Activated CD4-positive, alpha-beta memory T cell treated with anti-CD3 and anti-CD28 coated beads for 36 hours (primary cell): Measurements from ENCODE around the gene GAGE12C. TPM values are rescaled to one million over a fixed set of nuclear protein-coding genes. Genes with fewer than 3 reads are reported as not detected.
"Not testable (repeated sequence)": the region's sequence is repeated elsewhere in the genome, so short reads cannot be mapped to it uniquely, and the experiment has no call there.

Experiments
- CTCF ChIA-PET: fragments of 350-600 bp; sonication (Branson Sonifier 250); formaldehyde crosslinking; loops from one replicate; lab custom pipeline; 2021; ENCODE audit warnings: antibody characterized with exemption, inconsistent platforms; lab: Charles Lee
- POLR2A ChIA-PET: fragments of 350-600 bp; sonication (Branson Sonifier 250); formaldehyde crosslinking; loops from one replicate; lab custom pipeline; 2021; ENCODE audit warnings: antibody characterized with exemption; lab: Charles Lee
- DNase-seq: peaks from one replicate; pipeline ENCODE4 v3.0.0-alpha.2; 2020
- H3K27ac Mint-ChIP-seq: one replicate; pipeline ENCODE4 v1.8.0; 2021; ENCODE audit warnings: mixed read lengths
- H3K27me3 Mint-ChIP-seq: one replicate; pipeline ENCODE4 v1.8.0; 2021; ENCODE audit warnings: mixed read lengths
- H3K36me3 Mint-ChIP-seq: one replicate; pipeline ENCODE4 v1.8.0; 2021; ENCODE audit warnings: mixed read lengths
- H3K4me1 Mint-ChIP-seq: one replicate; pipeline ENCODE4 v1.8.0; 2021; ENCODE audit warnings: low read depth, mixed read lengths
- H3K4me3 Mint-ChIP-seq: one replicate; pipeline ENCODE4 v1.8.0; 2021; ENCODE audit warnings: mild to moderate bottlenecking, mixed read lengths
- H3K9me3 Mint-ChIP-seq: one replicate; pipeline ENCODE4 v1.8.0; 2021; ENCODE audit warnings: mixed read lengths
- intact Hi-C: fragments of 100-400 bp; cut with micrococcal nuclease; formaldehyde crosslinking; loops from one replicate; pipeline ENCODE4 v1.15.1; 2023
- total RNA-seq, 2 experiments: library from RNA; stranded (reverse); gene quantifications; one replicate each; pipeline ENCODE4 v1.2.3, GENCODE V29; 2021

Gene GAGE12C
- total RNA-seq: not detected

- POLR2A ChIA-PET, H3K4me3 Mint-ChIP-seq, H3K36me3 Mint-ChIP-seq, H3K27me3 Mint-ChIP-seq, H3K4me1 Mint-ChIP-seq, H3K9me3 Mint-ChIP-seq, DNase-seq, intact Hi-C loops, CTCF ChIA-PET, H3K27ac Mint-ChIP-seq: not testable (repeated sequence)
Measured at GRCh38 chrX:49531877-49532276, at the start of gene GAGE12C. GAGE12C (plus strand) TSS chrX:49532177; CDS start chrX:49533332, 1,155 bp downstream.

- intact Hi-C loops, CTCF ChIA-PET, H3K27me3 Mint-ChIP-seq, POLR2A ChIA-PET, DNase-seq, H3K36me3 Mint-ChIP-seq, H3K4me1 Mint-ChIP-seq, H3K4me3 Mint-ChIP-seq, H3K9me3 Mint-ChIP-seq, H3K27ac Mint-ChIP-seq: not testable (repeated sequence)
Measured at GRCh38 chrX:49541433-49541832, 9.5 kb downstream of the GAGE12C start, which contains the start of gene GAGE12D. GAGE12D (plus strand) TSS chrX:49541733; CDS start chrX:49542888, 1,155 bp downstream.

GRCh38 chrX:49550989-49551388 lies 19.0 kb downstream of the GAGE12C start, which contains the start of gene GAGE12E:
GAGE12E (plus strand) TSS chrX:49551289; CDS start chrX:49552444, 1,155 bp downstream.
- intact Hi-C loops, H3K9me3 Mint-ChIP-seq, H3K27ac Mint-ChIP-seq, H3K36me3 Mint-ChIP-seq, CTCF ChIA-PET, H3K27me3 Mint-ChIP-seq, DNase-seq, POLR2A ChIA-PET, H3K4me1 Mint-ChIP-seq, H3K4me3 Mint-ChIP-seq: not testable (repeated sequence)

- POLR2A ChIA-PET, H3K4me1 Mint-ChIP-seq, H3K36me3 Mint-ChIP-seq, intact Hi-C loops, H3K9me3 Mint-ChIP-seq, H3K27ac Mint-ChIP-seq, H3K4me3 Mint-ChIP-seq, CTCF ChIA-PET, DNase-seq, H3K27me3 Mint-ChIP-seq: not testable (repeated sequence)
Measured at GRCh38 chrX:49560542-49560941, 28.6 kb downstream of the GAGE12C start, which contains the start of gene GAGE12F. GAGE12F (plus strand) TSS chrX:49560842; CDS start chrX:49561997, 1,155 bp downstream.

- CTCF ChIA-PET, H3K9me3 Mint-ChIP-seq: not testable (repeated sequence)
Measured at GRCh38 chrX:49568728-49569127, 36.8 kb downstream of the GAGE12C start.

GRCh38 chrX:49569152-49569551 lies 37.2 kb downstream of the GAGE12C start:
- intact Hi-C loops, H3K4me1 Mint-ChIP-seq, POLR2A ChIA-PET, H3K36me3 Mint-ChIP-seq, H3K27me3 Mint-ChIP-seq, H3K4me3 Mint-ChIP-seq, H3K27ac Mint-ChIP-seq, CTCF ChIA-PET, DNase-seq, H3K9me3 Mint-ChIP-seq: not testable (repeated sequence)

More at GRCh38 chrX:49568728-49569127, 36.8 kb downstream of the GAGE12C start:
- H3K4me1 Mint-ChIP-seq, POLR2A ChIA-PET, H3K36me3 Mint-ChIP-seq, H3K4me3 Mint-ChIP-seq, intact Hi-C loops, DNase-seq, H3K27ac Mint-ChIP-seq, H3K27me3 Mint-ChIP-seq: not testable (repeated sequence)

GRCh38 chrX:49570100-49570499 lies 38.1 kb downstream of the GAGE12C start, which contains the start of gene GAGE12G:
GAGE12G (plus strand) TSS chrX:49570400; CDS start chrX:49571555, 1,155 bp downstream.
- POLR2A ChIA-PET, H3K9me3 Mint-ChIP-seq, H3K4me1 Mint-ChIP-seq, intact Hi-C loops, DNase-seq, CTCF ChIA-PET, H3K27me3 Mint-ChIP-seq, H3K36me3 Mint-ChIP-seq, H3K4me3 Mint-ChIP-seq, H3K27ac Mint-ChIP-seq: not testable (repeated sequence)

GRCh38 chrX:49579649-49580048 lies 47.7 kb downstream of the GAGE12C start, which contains the start of gene GAGE12H:
GAGE12H (plus strand) TSS chrX:49579949; CDS start chrX:49581104, 1,155 bp downstream.
- DNase-seq, H3K27me3 Mint-ChIP-seq, POLR2A ChIA-PET, CTCF ChIA-PET, H3K36me3 Mint-ChIP-seq, H3K4me3 Mint-ChIP-seq, H3K4me1 Mint-ChIP-seq, intact Hi-C loops, H3K27ac Mint-ChIP-seq, H3K9me3 Mint-ChIP-seq: not testable (repeated sequence)

Other genes with a start within 250 kb of the GAGE12C start
- not detected for gene GAGE10, start 228.5 kb upstream of the GAGE12C start, total RNA-seq
- gene GAGE12J, start 210.1 kb upstream of the GAGE12C start, total RNA-seq: not detected
- gene GAGE13, start 200.6 kb upstream of the GAGE12C start, total RNA-seq: not detected
- not detected for gene GAGE12D, start 9.6 kb downstream of the GAGE12C start, total RNA-seq
- not detected for gene GAGE12E, start 19.1 kb downstream of the GAGE12C start, total RNA-seq
- gene GAGE12F, start 28.7 kb downstream of the GAGE12C start, total RNA-seq: not detected
- gene GAGE12G, start 38.2 kb downstream of the GAGE12C start, total RNA-seq: not detected
- gene GAGE12H, start 47.8 kb downstream of the GAGE12C start, total RNA-seq: not detected
- gene GAGE2A, start 57.3 kb downstream of the GAGE12C start, total RNA-seq: not detected
- gene GAGE1, start 66.8 kb downstream of the GAGE12C start, total RNA-seq: not detected
- not detected for gene PAGE1, start 163.8 kb downstream of the GAGE12C start, total RNA-seq